HepG2 (cell line): ENCODE results near the gene BICDL1. TPM values are rescaled to one million over a fixed set of nuclear protein-coding genes. Genes with fewer than 3 reads are reported as not detected.

ENCODE experiments used
- ATAC-seq: fragments of 200-7000 bp; cut with Tn5 transposase; 3 replicates; pipeline ENCODE4 v1.9.1; 2020; ENCODE audit warnings: mild to moderate bottlenecking, moderate library complexity
- BruUV-seq: library from RNA; stranded (reverse); fragments of 400-500 nt; replicated peaks from 2 replicates; lab custom pipeline; 2021; lab: Mats Ljungman, UMichigan
- CTCF ChIA-PET: fragments of 300-600 bp; formaldehyde crosslinking; extraction: SDS; loops from one replicate; lab custom pipeline; 2021; ENCODE audit warnings: low total read pairs, inconsistent platforms, low intra/inter-chr PET ratio; lab: Yijun Ruan, JAX
- POLR2A ChIA-PET: fragments of 350-600 bp; sonication (Branson Sonifier 250); formaldehyde crosslinking; loops from one replicate; lab custom pipeline; 2020; ENCODE audit warnings: antibody characterized with exemption, inconsistent platforms; lab: Yijun Ruan, JAX
- DNase-seq: peaks from one replicate; pipeline ENCODE4 v3.0.0-alpha.2; 2015; ENCODE audit warnings: low spot score
- FAIRE-seq: peaks from 3 replicates; lab custom pipeline; 2011; peaks lifted over from hg19 to GRCh38; lab: Jason Lieb, UNC
- H2AFZ ChIP-seq: one replicate; pipeline ENCODE4 v1.6.1; 2011; ENCODE audit warnings: low read length, inconsistent platforms
- H3K27ac ChIP-seq: fragments of 300-600 bp; 3 replicates; pipeline ENCODE4 v1.8.0; 2011; ENCODE audit warnings: mixed run types, mild to moderate bottlenecking, mixed read lengths, low read length, inconsistent platforms; ENCODE audit not compliant: insufficient read depth; ENCODE audit errors: extremely low read length
- H3K27me3 ChIP-seq, 2 experiments: fragments of 200-600 bp in 1 of 2; 2 replicates in 1 of 2; 3 replicates in 1 of 2; pipeline versions ENCODE4 v1.6.0 to v1.8.0; 2011; ENCODE audit warnings: low read length in 2 of 2, mild to moderate bottlenecking in 2 of 2, moderate library complexity in 2 of 2, inconsistent platforms in 1 of 2; ENCODE audit not compliant: insufficient read depth in 2 of 2, control insufficient read depth in 1 of 2
- H3K36me3 ChIP-seq, 2 experiments: fragments of 200-600 bp in 1 of 2; replicated peaks in 1 of 2; 2 replicates in 1 of 2; 3 replicates in 1 of 2; pipeline versions ENCODE4 v1.5.1 to v1.8.0; 2011; ENCODE audit warnings: low read length in 2 of 2, inconsistent platforms in 1 of 2; ENCODE audit not compliant: insufficient read depth in 2 of 2, control insufficient read depth in 1 of 2
- H3K4me1 ChIP-seq: 2 replicates; pipeline ENCODE4 v1.5.1; 2012; ENCODE audit warnings: low read length, inconsistent platforms; ENCODE audit not compliant: insufficient read depth
- H3K4me2 ChIP-seq: 2 replicates; pipeline ENCODE4 v1.6.0; 2011; ENCODE audit warnings: low read depth, low read length, inconsistent platforms
- H3K4me3 ChIP-seq, 3 experiments: fragments of 200-600 bp in 1 of 3; sonication (generic), shearing (Covaris generic) in 1 of 3; replicated peaks in 1 of 3; 2 replicates each; pipeline ENCODE4 v1.5.1; 2011 to 2016; ENCODE audit warnings: low read length in 3 of 3, inconsistent platforms in 2 of 3, low read depth in 2 of 3, mild to moderate bottlenecking in 2 of 3, control low read depth in 1 of 3, mixed read lengths in 1 of 3; ENCODE audit not compliant: insufficient read depth in 1 of 3
- H3K79me2 ChIP-seq: one replicate; pipeline ENCODE4 v1.6.1; 2011; ENCODE audit warnings: low read length, inconsistent platforms; ENCODE audit not compliant: insufficient read depth
- H3K9ac ChIP-seq: 2 replicates; pipeline ENCODE4 v1.6.0; 2011; ENCODE audit warnings: mild to moderate bottlenecking, low read depth, low read length, inconsistent platforms; ENCODE audit not compliant: insufficient read depth
- H3K9me3 ChIP-seq: 2 replicates; pipeline ENCODE4 v1.5.1; 2012; ENCODE audit warnings: mild to moderate bottlenecking, low read length
- H4K20me1 ChIP-seq: 2 replicates; pipeline ENCODE4 v1.6.0; 2011; ENCODE audit warnings: inconsistent platforms, mild to moderate bottlenecking, low read length, moderate library complexity; ENCODE audit not compliant: insufficient read depth
- CBX1 ChIP-seq: IDR thresholded peaks from one replicate; pipeline ENCODE4 v1.6.1; 2016; ENCODE audit warnings: antibody characterized with exemption, low read depth
- FOXJ3 ChIP-seq: sonication (generic); formaldehyde crosslinking; IDR thresholded peaks from 2 replicates; pipeline ENCODE4 v1.4.0; 2020; ENCODE audit warnings: missing genetic modification reagents, mild to moderate bottlenecking, borderline replicate concordance
- NPAS2 ChIP-seq: sonication (generic); formaldehyde crosslinking; IDR thresholded peaks from 2 replicates; pipeline ENCODE4 v1.8.0; 2022; ENCODE audit warnings: mild to moderate bottlenecking, missing genetic modification reagents, borderline replicate concordance
- PHB2 ChIP-seq: fragments of 450-650 bp; IDR thresholded peaks from 2 replicates; pipeline ENCODE4 v1.6.1; 2018; ENCODE audit not compliant: partially characterized antibody
- RBAK ChIP-seq: sonication (generic); formaldehyde crosslinking; IDR thresholded peaks from 2 replicates; pipeline ENCODE4 v1.5.1; 2020; ENCODE audit warnings: mild to moderate bottlenecking, missing genetic modification reagents
- ZNF629 ChIP-seq: sonication (generic); formaldehyde crosslinking; conservative IDR thresholded peaks from 2 replicates; pipeline ENCODE4 v1.5.0; 2020; ENCODE audit warnings: missing genetic modification reagents
- ZNF709 ChIP-seq: sonication (generic); formaldehyde crosslinking; IDR thresholded peaks from 2 replicates; pipeline ENCODE4 v1.5.0; 2020; ENCODE audit warnings: mild to moderate bottlenecking, missing genetic modification reagents
- WGBS: methylation state at CpG from one replicate; pipeline ENCODE4 v1.1.6; 2017; ENCODE audit warnings: low lambda C conversion rate; 5-methylcytosine and 5-hydroxymethylcytosine counted together
- in situ Hi-C: cut with HindIII; loops from 2 replicates; pipeline ENCODE4 v1.10.0; 2017; ENCODE audit warnings: low pct_unique_long_range_greater_than_20kb; ENCODE audit not compliant: extremely low pct_ligation_motif_present
- intact Hi-C: fragments of 100-400 bp; cut with micrococcal nuclease; formaldehyde crosslinking; loops from one replicate; pipeline ENCODE4 v1.10.0; 2022; ENCODE audit not compliant: unreplicated experiment
- polyA plus RNA-seq, 8 experiments: library from polyadenylated mRNA; depleted of rRNA in 3 of 8; stranded (reverse) in 7 of 8; unstranded in 1 of 8; fragments of >200 nt; fragmentation: Illumina TruSeq in 4 of 8; extraction: Trizol in 4 of 8; gene quantifications; 2 replicates each; pipeline versions ENCODE4 v1.2.1 to v1.2.3, GENCODE V29; 2011 to 2016; ENCODE audit warnings: low read depth in 4 of 8, missing spikeins in 1 of 8, mixed read lengths in 1 of 8; ENCODE audit not compliant: insufficient read depth in 1 of 8
- total RNA-seq, 5 experiments: library from RNA; depleted of rRNA; stranded (reverse); fragments of >200 nt; fragmentation: Illumina TruSeq; extraction: Trizol; gene quantifications; 2 replicates each; pipeline ENCODE4 v1.2.3, GENCODE V29; 2016; ENCODE audit warnings: low read depth in 1 of 5
- TF ChIP-seq, protein P1 (sequence below): sonication (generic); formaldehyde crosslinking; IDR thresholded peaks from 2 replicates; pipeline ENCODE4 v1.5.1; 2020; ENCODE audit warnings: missing genetic modification reagents, mild to moderate bottlenecking, borderline replicate concordance
- TF ChIP-seq, protein P2 (sequence below): sonication (generic); formaldehyde crosslinking; IDR thresholded peaks from 2 replicates; pipeline ENCODE4 v1.5.0; 2020; ENCODE audit warnings: missing genetic modification reagents
- TF ChIP-seq, protein P3 (sequence below): sonication (generic); formaldehyde crosslinking; IDR thresholded peaks from 2 replicates; pipeline ENCODE4 v1.4.0; 2020; ENCODE audit warnings: missing genetic modification reagents
- TF ChIP-seq, protein P4 (sequence below): sonication (generic); formaldehyde crosslinking; IDR thresholded peaks from 2 replicates; pipeline ENCODE4 v1.4.0; 2020; ENCODE audit warnings: mild to moderate bottlenecking, missing genetic modification reagents

BICDL1 gene
- total and polyA plus RNA-seq, 2 of the 13 experiments (the other 11 are each of a cell fraction or from before 2014, with no cell fraction given), result 3.6 to 9.7 TPM

DNA sequence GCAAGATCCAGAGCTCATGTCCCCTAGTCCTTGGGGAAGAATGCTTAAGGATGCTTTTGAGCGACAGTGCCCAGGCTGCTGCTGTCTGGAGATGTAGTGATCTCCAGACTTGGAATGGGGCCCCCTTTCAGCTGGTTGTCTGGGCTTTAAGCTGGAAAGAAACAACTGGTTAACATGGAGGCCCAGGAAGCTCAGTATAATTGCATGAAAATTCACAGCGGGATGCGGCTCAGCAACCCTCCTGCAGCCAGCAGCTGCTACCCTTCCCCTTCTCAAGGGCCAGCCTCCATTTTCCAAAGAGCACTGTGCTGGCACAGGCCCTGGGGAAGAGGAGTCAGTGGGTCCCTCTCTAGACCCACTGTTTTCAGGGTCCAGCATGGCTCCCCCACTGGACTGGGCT lies 101.2 kb downstream of the BICDL1 start:
- in situ Hi-C loops (no loop called here), intact Hi-C loops (no loop called here)
- Histone ChIP-seq H3K4me1 (peaks cover 36% of the 10 kb centered on the region), H3K9ac (no peak overlapping the region), H3K27me3 (no peaks in the 10 kb centered on the region), H3K36me3 (no peaks in the 10 kb centered on the region; a peak in 1 of 5 replicates), H3K27ac (no peak overlapping the region), H3K79me2 (no peaks in the 10 kb centered on the region), H3K9me3 (no peaks in the 10 kb centered on the region), H3K4me3 (no peak overlapping the region), H4K20me1 (no peaks in the 10 kb centered on the region; the same call in 1 of the 2 replicates), H3K4me2 (no peak overlapping the region), H2AFZ (no peak overlapping the region)
- DNase-seq, result no peak
- ChIA-PET POLR2A (no interaction called here), CTCF (no interaction called here)
- 95% methylated on average over 3 of the region's 3 CpGs for WGBS
- no peak for ATAC-seq
- BruUV-seq, result no TSS peak
- FAIRE-seq, result no peak
- TF ChIP-seq, protein P1, sequence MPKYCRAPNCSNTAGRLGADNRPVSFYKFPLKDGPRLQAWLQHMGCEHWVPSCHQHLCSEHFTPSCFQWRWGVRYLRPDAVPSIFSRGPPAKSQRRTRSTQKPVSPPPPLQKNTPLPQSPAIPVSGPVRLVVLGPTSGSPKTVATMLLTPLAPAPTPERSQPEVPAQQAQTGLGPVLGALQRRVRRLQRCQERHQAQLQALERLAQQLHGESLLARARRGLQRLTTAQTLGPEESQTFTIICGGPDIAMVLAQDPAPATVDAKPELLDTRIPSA (CRISPR knock-in tag), result no peak
- TF ChIP-seq FOXJ3, result no peak
- TF ChIP-seq PHB2, result no peak
- TF ChIP-seq, protein P2, sequence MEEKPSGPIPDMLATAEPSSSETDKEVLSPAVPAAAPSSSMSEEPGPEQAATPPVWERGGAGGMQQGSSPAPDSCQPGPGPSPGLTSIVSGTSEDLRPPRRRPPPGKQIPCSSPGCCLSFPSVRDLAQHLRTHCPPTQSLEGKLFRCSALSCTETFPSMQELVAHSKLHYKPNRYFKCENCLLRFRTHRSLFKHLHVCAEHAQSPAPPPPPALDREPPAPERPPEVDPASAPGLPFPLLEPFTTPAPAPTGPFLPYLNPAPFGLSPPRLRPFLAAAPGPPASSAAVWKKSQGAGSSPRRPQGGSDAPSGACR (CRISPR knock-in tag), result no peak
- TF ChIP-seq NPAS2 (CRISPR knock-in tag), result no peak
- TF ChIP-seq, protein P3, sequence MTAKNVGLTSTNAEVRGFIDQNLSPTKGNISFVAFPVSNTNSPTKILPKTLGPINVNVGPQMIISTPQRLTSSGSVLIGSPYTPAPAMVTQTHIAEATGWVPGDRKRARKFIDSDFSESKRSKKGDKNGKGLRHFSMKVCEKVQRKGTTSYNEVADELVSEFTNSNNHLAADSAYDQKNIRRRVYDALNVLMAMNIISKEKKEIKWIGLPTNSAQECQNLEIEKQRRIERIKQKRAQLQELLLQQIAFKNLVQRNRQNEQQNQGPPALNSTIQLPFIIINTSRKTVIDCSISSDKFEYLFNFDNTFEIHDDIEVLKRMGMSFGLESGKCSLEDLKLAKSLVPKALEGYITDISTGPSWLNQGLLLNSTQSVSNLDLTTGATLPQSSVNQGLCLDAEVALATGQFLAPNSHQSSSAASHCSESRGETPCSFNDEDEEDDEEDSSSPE (CRISPR knock-in tag), result no peak
- TF ChIP-seq, protein P4, sequence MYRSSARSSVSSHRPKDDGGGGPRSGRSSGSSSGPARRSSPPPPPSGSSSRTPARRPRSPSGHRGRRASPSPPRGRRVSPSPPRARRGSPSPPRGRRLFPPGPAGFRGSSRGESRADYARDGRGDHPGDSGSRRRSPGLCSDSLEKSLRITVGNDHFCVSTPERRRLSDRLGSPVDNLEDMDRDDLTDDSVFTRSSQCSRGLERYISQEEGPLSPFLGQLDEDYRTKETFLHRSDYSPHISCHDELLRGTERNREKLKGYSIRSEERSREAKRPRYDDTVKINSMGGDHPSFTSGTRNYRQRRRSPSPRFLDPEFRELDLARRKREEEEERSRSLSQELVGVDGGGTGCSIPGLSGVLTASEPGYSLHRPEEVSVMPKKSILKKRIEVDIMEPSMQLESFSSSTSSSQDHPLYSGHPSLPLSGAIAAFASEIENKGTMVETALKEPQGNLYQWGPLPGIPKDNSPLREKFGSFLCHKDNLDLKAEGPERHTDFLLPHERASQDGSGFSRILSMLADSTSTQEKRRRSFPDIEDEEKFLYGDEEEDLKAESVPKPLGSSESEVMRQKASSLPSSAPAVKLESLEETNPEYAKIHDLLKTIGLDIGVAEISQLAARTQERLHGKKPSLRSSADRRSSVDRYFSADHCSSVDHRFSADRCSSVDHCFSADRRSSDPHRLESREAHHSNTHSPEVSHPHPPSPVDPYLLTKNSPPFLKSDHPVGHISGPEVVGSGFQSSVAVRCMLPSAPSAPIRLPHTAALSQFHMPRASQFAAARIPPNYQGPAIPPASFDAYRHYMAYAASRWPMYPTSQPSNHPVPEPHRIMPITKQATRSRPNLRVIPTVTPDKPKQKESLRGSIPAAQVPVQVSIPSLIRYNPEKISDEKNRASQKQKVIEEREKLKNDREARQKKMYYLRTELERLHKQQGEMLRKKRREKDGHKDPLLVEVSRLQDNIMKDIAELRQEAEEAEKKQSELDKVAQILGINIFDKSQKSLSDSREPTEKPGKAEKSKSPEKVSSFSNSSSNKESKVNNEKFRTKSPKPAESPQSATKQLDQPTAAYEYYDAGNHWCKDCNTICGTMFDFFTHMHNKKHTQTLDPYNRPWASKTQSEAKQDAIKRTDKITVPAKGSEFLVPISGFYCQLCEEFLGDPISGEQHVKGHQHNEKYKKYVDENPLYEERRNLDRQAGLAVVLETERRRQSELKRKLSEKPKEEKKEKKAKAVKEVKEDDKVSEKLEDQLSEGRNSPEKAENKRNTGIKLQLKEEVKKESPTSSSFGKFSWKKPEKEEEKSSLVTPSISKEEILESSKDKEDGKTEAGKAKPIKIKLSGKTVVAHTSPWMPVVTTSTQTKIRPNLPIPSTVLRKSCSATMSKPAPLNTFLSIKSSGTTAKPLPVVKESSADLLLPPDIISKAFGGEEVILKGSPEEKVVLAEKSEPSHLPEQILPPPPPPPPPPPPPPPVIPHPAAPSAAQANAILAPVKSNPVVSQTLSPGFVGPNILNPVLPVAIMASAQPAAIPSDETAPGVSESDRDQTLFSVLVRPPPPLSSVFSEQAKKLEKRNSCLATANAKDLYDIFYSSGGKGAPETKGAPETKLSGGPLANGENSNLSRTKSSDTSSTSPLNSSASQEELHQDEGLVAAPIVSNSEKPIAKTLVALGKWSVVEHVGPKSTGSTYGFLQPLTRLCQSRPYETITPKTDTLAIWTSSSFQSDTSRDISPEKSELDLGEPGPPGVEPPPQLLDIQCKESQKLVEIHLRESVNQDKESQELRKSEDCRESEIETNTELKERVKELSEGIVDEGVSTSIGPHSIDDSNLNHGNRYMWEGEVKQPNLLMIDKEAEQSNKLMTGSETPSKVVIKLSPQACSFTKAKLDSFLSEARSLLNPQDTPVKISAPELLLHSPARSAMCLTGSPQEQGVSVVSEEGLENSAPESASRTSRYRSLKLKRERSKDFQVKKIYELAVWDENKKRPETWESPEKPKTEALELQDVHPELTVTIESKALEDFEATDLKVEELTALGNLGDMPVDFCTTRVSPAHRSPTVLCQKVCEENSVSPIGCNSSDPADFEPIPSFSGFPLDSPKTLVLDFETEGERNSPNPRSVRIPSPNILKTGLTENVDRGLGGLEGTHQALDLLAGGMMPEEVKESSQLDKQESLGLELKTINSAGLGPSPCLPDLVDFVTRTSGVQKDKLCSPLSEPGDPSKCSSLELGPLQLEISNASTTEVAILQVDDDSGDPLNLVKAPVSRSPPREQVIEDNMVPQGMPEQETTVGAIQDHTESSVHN (CRISPR knock-in tag), result no peak
- TF ChIP-seq RBAK, result no peak
- no peak for TF ChIP-seq ZNF629
- TF ChIP-seq ZNF709 (CRISPR knock-in tag), result no peak
- TF ChIP-seq CBX1, result no peak
